ENCODE measurements around the gene DPH5. TPM values are rescaled to one million over a fixed set of nuclear protein-coding genes. Genes with fewer than 3 reads are reported as not detected.
"Not testable (repeated sequence)": the region's sequence is repeated elsewhere in the genome, so short reads cannot be mapped to it uniquely, and the experiment has no call there.

The DPH5 gene
- total RNA-seq, 1 experiment from 2014 or later: 64.0 TPM

DNA sequence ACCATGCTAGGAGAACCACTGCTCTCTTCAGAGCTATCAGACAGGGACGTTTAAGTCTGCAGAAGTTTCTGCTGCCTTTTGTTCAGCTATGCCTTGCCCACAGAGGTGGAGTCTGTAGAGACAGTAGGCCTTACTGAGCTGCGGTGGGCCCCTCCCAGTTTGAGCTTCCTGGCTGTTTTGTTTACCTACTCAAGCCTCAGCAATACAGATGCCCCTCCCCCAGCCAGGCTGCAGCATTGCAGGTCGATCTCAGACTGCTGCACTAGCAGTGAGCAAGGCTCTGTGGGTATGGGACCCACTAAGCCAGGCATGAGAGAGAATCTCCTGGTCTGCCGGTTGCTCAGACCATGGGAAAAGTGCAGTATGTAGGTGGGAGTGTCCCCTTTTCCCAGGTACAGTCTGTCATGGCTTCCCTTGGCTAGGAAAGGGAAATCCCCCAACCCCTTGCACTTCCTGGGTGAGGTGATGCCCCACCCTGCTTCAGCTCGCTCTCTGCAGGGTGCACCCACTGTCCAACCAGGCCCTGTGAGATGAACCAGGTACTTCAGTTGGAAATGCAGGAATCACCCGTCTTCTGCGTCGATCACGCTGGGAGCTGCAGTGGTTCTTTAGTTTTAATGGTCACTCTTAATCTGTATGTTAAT is 75.9 kb downstream of the DPH5 start:
- not testable (repeated sequence) for H3K36me3 ChIP-seq (replicated peaks; ENCODE audit: control insufficient read depth, insufficient read depth, low read length); DNase-seq; H3K27me3 ChIP-seq (ENCODE audit: control insufficient read depth, insufficient read depth, low read length); H3K4me3 ChIP-seq (ENCODE audit: insufficient read depth, low read depth, low read length)

- not testable (repeated sequence) for H3K36me3 ChIP-seq (replicated peaks; ENCODE audit: control insufficient read depth, insufficient read depth, low read length); H3K27me3 ChIP-seq (ENCODE audit: control insufficient read depth, insufficient read depth, low read length); H3K4me3 ChIP-seq (ENCODE audit: insufficient read depth, low read depth, low read length); DNase-seq
These were observed 76.7 kb downstream of the DPH5 start for GRCh38 chr1:100948721-100949405.

DNA sequence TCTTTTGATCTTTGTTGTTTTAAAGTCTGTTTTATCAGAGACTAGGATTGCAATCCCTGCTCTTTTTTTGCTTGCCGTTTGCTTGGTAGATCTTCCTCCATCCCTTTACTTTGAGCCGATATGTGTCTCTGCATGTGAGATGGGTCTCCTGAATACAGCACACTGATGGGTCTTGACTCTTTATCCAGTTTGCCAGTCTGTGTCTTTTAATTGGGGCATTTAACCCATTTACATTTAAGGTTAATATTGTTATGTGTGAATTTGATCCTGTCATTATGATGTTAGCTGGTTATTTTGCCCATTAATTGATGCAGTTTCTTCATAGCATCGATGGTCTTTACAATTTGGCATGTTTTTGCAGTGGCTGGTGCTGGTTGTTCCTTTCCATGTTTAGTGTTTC is 77.8 kb downstream of the DPH5 start:
- H3K4me3 ChIP-seq (ENCODE audit: insufficient read depth, low read depth, low read length); H3K27me3 ChIP-seq (ENCODE audit: control insufficient read depth, insufficient read depth, low read length); H3K36me3 ChIP-seq (replicated peaks; ENCODE audit: control insufficient read depth, insufficient read depth, low read length); DNase-seq: not testable (repeated sequence)

- not testable (repeated sequence) for H3K27me3 ChIP-seq (ENCODE audit: control insufficient read depth, insufficient read depth, low read length); H3K36me3 ChIP-seq (replicated peaks; ENCODE audit: control insufficient read depth, insufficient read depth, low read length); DNase-seq; H3K4me3 ChIP-seq (ENCODE audit: insufficient read depth, low read depth, low read length)
These were observed 79.5 kb downstream of the DPH5 start for GRCh38 chr1:100946064-100946463.

- no peaks in the 10 kb centered on the region for H3K27me3 ChIP-seq (ENCODE audit: control insufficient read depth, insufficient read depth, low read length)
- DNase-seq: no peak
- no peak overlapping the region for H3K4me3 ChIP-seq (ENCODE audit: insufficient read depth, low read depth, low read length)
- H3K36me3 ChIP-seq (replicated peaks; ENCODE audit: control insufficient read depth, insufficient read depth, low read length): 0 out of 2 replicates have a peak, but pooled peaks cover 2% of the 10 kb centered on the region
These were observed 82.1 kb downstream of the DPH5 start for GRCh38 chr1:100943533-100943932.

GRCh38 chr1:100942304-100943046 is 83.1 kb downstream of the DPH5 start:
- Histone ChIP-seq H3K36me3 (replicated peaks; ENCODE audit: control insufficient read depth, insufficient read depth, low read length) (0 out of 2 replicates have a peak, but pooled peaks cover 2% of the 10 kb centered on the region), H3K4me3 (ENCODE audit: insufficient read depth, low read depth, low read length) (no peak overlapping the region), H3K27me3 (ENCODE audit: control insufficient read depth, insufficient read depth, low read length) (no peaks in the 10 kb centered on the region)
- no peak for DNase-seq

- Histone ChIP-seq H3K4me3 (ENCODE audit: insufficient read depth, low read depth, low read length) (no peak overlapping the region), H3K27me3 (ENCODE audit: control insufficient read depth, insufficient read depth, low read length) (no peaks in the 10 kb centered on the region), H3K36me3 (replicated peaks; ENCODE audit: control insufficient read depth, insufficient read depth, low read length) (0 out of 2 replicates have a peak, but pooled peaks cover 2% of the 10 kb centered on the region)
- DNase-seq: no peak
These were observed 83.9 kb downstream of the DPH5 start for GRCh38 chr1:100941580-100942216.

GRCh38 chr1:100941098-100941527 is 84.5 kb downstream of the DPH5 start:
- H3K27me3 ChIP-seq (ENCODE audit: control insufficient read depth, insufficient read depth, low read length): no peaks in the 10 kb centered on the region
- DNase-seq: no peak
- 0 out of 2 replicates have a peak, but pooled peaks cover 2% of the 10 kb centered on the region for H3K36me3 ChIP-seq (replicated peaks; ENCODE audit: control insufficient read depth, insufficient read depth, low read length)
- H3K4me3 ChIP-seq (ENCODE audit: insufficient read depth, low read depth, low read length): no peak overlapping the region

Other genes with a start within 250 kb of the DPH5 start
- 57.7 and 67.2 TPM in 2 replicates for gene EXTL2, start 130.9 kb downstream of the DPH5 start, total RNA-seq (2014; rRNA removed; shearing (Covaris generic))
- 19.5 TPM in 2 replicates for gene SLC30A7, start 129.7 kb downstream of the DPH5 start, total RNA-seq (2014; rRNA removed; shearing (Covaris generic))
- gene S1PR1, start 211.2 kb upstream of the DPH5 start, total RNA-seq (2014; rRNA removed; shearing (Covaris generic)): 0.62 and 2.4 TPM in 2 replicates

Measured in H7 (cell line).